Prostate gland (tissue), 2 donors: ENCODE data around the gene ASIC1. TPM values are rescaled to one million over a fixed set of nuclear protein-coding genes. Genes with fewer than 3 reads are reported as not detected.

ENCODE experiments used
- total RNA-seq, 2 donors: library from RNA; depleted of rRNA; stranded (reverse); fragments of >200 nt; gene quantifications; one replicate each; pipeline ENCODE4 v1.1.0, GENCODE V29; 2016

The ASIC1 gene
- total RNA-seq, 2 donors from 2014 or later: 2.7 to 3.2 TPM

Other genes with a start within 250 kb of the ASIC1 start
- 10 to 100 TPM; 17.3 to 63.1 TPM for gene NCKAP5L, start 229.2 kb upstream of the ASIC1 start, total RNA-seq
- 1 to 10 TPM; 3.0 to 8.0 TPM for gene BCDIN3D, start 214.5 kb upstream of the ASIC1 start, total RNA-seq
- gene FAIM2, start 153.7 kb upstream of the ASIC1 start, total RNA-seq: 10 to 100 TPM in 1 of 2 donors, 1 to 10 TPM in 1; 2.8 to 12.0 TPM
- gene AQP2, start 106.9 kb upstream of the ASIC1 start, total RNA-seq: 1 to 10 TPM in 1 of 2 donors, not detected in 1; 2.7 TPM
- 10 to 100 TPM in 1 of 2 donors, 1 to 10 TPM in 1; 3.4 to 25.8 TPM for gene AQP5, start 95.7 kb upstream of the ASIC1 start, total RNA-seq
- under 1 TPM in 1 of 2 donors, not detected in 1; 0.40 TPM for gene AQP6, start 84.6 kb upstream of the ASIC1 start, total RNA-seq
- gene RACGAP1, start 32.1 kb upstream of the ASIC1 start, total RNA-seq: 10 to 100 TPM in 1 of 2 donors, 1 to 10 TPM in 1; 9.1 to 18.9 TPM
- gene SMARCD1, start 27.7 kb downstream of the ASIC1 start, total RNA-seq: 10 to 100 TPM; 72.9 to 90.1 TPM
- gene GPD1, start 46.4 kb downstream of the ASIC1 start, total RNA-seq: 1 to 10 TPM in 1 of 2 donors, under 1 TPM in 1; 0.27 to 3.4 TPM
- 10 to 100 TPM; 59.9 to 84.6 TPM for gene COX14, start 54.6 kb downstream of the ASIC1 start, total RNA-seq
- 10 to 100 TPM; 27.6 to 41.7 TPM for gene CERS5, start 109.8 kb downstream of the ASIC1 start, total RNA-seq
- gene LIMA1, start 225.9 kb downstream of the ASIC1 start, total RNA-seq: 10 to 100 TPM; 66.7 to 94.2 TPM